IPS DF 6.9 (cell line): ENCODE measurements around the gene CHST3.

ENCODE experiments used
- DNase-seq: peaks from one replicate; pipeline ENCODE4 v3.0.0-alpha.2; 2013; ENCODE audit warnings: low read depth, low spot score
- H3K27ac ChIP-seq: one replicate; pipeline ENCODE4 v1.5.1; 2013; ENCODE audit warnings: low read length, control low read depth
- H3K27me3 ChIP-seq: 2 replicates; pipeline ENCODE4 v1.6.1; 2013; ENCODE audit warnings: mild to moderate bottlenecking, low read length; ENCODE audit not compliant: control insufficient read depth, insufficient read depth
- H3K36me3 ChIP-seq: 2 replicates; pipeline ENCODE4 v1.6.1; 2013; ENCODE audit warnings: low read length; ENCODE audit not compliant: control insufficient read depth, insufficient read depth
- H3K4me1 ChIP-seq: 2 replicates; pipeline ENCODE4 v1.6.1; 2013; ENCODE audit warnings: low read length; ENCODE audit not compliant: control insufficient read depth, insufficient read depth
- H3K4me3 ChIP-seq: 2 replicates; pipeline ENCODE4 v1.5.1; 2013; ENCODE audit warnings: mild to moderate bottlenecking, low read length
- H3K9me3 ChIP-seq: 2 replicates; pipeline ENCODE4 v1.6.1; 2013; ENCODE audit warnings: low read length, inconsistent platforms; ENCODE audit not compliant: control insufficient read depth, insufficient read depth
- WGBS: extraction: QIAGEN DNeasy Blood & Tissue Kit; methylation state at CpG from one replicate; pipeline ENCODE4 v1.1.7; 2013; ENCODE audit warnings: mixed read lengths, missing lambda C conversion rate; ENCODE audit not compliant: insufficient read length, insufficient coverage; 5-methylcytosine and 5-hydroxymethylcytosine counted together

Gene CHST3

DNA sequence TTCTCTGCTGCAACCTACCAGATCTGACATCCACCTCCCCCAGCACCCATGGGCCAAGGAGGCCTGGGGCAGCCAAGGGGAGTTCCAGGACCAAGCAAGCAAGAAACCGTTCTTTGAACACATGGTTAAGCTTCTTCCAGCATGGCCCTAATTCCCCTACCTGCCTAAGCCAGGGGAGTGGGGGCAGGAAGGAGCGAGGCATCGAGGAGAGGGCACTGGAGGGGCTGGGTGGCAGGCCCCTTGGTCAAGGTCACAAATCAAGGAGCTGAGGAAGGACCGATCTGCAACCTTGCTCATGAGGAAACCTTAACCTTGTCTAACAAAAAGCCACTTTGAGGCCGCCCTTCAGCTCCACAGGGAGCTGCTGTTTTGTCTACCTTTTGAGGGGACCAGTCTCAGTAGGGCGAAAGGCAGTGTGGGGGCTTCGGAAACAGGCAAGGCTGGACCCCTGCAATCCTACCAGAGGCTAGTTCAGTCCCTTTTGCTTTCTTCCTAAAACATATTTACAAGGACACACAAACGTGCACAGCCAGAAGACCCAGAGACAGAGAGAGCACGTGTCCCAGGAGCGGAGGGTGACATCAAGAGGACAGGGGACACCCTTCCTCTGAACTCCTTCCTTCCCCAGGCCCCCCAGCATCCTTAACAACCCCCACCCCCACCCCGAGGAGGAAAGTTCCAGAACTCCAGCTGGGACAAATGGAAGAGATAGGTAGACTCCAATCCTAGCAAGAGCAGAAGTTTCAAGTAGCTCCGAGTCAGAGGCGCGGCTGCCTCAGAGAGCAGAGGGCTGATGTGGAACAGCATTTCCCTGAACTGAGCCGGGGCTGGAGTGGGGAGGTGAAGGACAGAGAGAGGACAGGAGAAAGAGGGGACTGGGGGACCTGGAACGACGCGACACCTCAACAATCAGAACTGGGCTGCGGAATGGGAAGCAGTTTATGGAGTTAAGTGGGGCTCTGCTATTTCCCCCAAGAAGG, 95.9 kb downstream of the CHST3 start:
- Histone ChIP-seq H3K4me3 (no peak overlapping the region), H3K4me1 (peaks cover 2% of the 10 kb centered on the region; the same call in 1 of the 2 replicates), H3K27me3 (no peaks in the 10 kb centered on the region), H3K9me3 (no peaks in the 10 kb centered on the region), H3K36me3 (no peaks in the 10 kb centered on the region), H3K27ac (no peak overlapping the region)
- no CpG with 5 or more reads among the region's 19 CpGs for WGBS
- DNase-seq: no peak

GRCh38 chr10:72061491-72061890, 97.3 kb downstream of the CHST3 start:
- H3K4me1 ChIP-seq: peaks cover 2% of the 10 kb centered on the region; the same call in 1 of the 2 replicates
- no peaks in the 10 kb centered on the region for H3K27me3 ChIP-seq
- no peak for DNase-seq
- no peaks in the 10 kb centered on the region for H3K36me3 ChIP-seq
- no CpG with 5 or more reads among the region's 5 CpGs for WGBS
- no peak overlapping the region for H3K4me3 ChIP-seq
- no peaks in the 10 kb centered on the region for H3K9me3 ChIP-seq
- no peak overlapping the region for H3K27ac ChIP-seq

DNA sequence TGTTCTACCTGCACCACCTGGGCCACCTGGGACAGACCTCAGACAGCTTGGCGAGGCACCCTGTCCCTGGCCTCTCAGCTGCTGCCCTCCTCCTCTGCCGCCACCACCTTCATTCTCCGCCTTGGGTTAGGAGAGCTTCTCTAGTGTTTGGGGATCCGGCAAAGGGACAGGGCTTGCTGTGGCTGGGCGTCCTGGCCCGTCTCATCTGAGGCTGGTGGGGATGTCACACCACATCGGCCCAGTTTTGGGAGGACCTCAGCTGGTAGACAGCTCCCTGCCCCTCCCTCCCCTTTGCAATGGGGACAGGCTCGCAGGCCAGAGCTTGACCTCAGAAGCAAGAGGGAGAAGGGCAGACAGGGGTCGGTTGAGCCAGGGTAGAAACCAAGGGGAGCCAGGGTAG, 97.7 kb downstream of the CHST3 start:
- Histone ChIP-seq H3K27me3 (no peaks in the 10 kb centered on the region), H3K4me3 (no peak overlapping the region), H3K36me3 (no peaks in the 10 kb centered on the region), H3K27ac (no peak overlapping the region), H3K9me3 (no peaks in the 10 kb centered on the region), H3K4me1 (peaks cover 2% of the 10 kb centered on the region; the same call in 1 of the 2 replicates)
- DNase-seq: no peak
- WGBS: no CpG with 5 or more reads among the region's 9 CpGs

- DNase-seq: no peak
- no peaks in the 10 kb centered on the region for H3K27me3 ChIP-seq
- H3K9me3 ChIP-seq: no peaks in the 10 kb centered on the region
- H3K4me3 ChIP-seq: no peak overlapping the region
- WGBS: no CpG with 5 or more reads among the region's 10 CpGs
- H3K4me1 ChIP-seq: peaks cover 2% of the 10 kb centered on the region; the same call in 1 of the 2 replicates
- H3K36me3 ChIP-seq: no peaks in the 10 kb centered on the region
- H3K27ac ChIP-seq: no peak overlapping the region
Observed at GRCh38 chr10:72062382-72062781, 98.2 kb downstream of the CHST3 start.
